ENCODE results near the gene PTPRT.

The PTPRT gene

DNA sequence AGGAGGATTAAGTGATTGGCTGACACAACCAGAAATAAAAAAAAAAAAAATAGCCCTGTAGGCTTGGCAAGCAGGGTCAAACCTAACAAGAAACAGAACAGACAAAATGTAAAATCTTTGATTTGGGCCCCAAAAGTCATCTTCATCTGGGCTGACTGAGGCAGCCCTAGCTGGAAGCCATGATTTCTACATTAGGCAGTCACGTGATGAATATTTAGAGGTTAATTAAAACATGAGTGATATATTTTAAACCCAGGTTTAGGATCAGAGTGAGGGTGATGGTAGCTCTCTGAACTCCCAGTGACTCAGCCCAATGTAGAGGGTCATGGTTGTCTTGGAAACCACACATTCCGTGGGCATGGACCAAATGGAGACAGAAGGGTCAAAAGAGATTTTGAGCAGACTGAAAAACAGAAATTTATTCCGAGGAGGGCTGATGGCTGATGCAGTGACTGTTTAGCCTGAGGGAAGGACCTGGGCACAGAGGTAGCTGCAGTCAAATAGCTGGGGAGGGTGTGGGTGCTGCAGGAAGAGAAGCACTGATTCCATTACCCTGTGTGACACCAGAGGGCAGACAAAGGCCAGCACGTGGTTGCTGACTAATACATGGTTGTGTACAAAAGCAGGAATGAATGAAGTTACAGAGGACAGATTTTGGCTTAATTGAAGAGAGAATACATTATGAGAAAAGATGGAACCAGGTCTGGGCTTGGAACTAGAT lies 998.4 kb downstream of the PTPRT start:
- Histone ChIP-seq H3K27ac (ENCODE audit: low read depth, low read length) (no peak overlapping the region), H3K36me3 (ENCODE audit: control insufficient read depth in 5 of 5, insufficient read depth in 5 of 5, low read length in 5 of 5) (no peaks in the 10 kb centered on the region), H3K4me1 (ENCODE audit: control insufficient read depth in 5 of 5, insufficient read depth in 5 of 5, low read length in 5 of 5) (no peaks in the 10 kb centered on the region), H3K9ac (ENCODE audit: low read length in 5 of 5) (no peak overlapping the region), H3K27me3 (ENCODE audit: control insufficient read depth in 5 of 5, insufficient read depth in 4 of 5, low read length in 5 of 5) (peaks cover 0 to 3% (median 0%) of the 10 kb centered on the region in 5 donors), H3K4me3 (ENCODE audit: low read depth in 1 of 5, low read length in 5 of 5) (no peak overlapping the region), H3K9me3 (ENCODE audit: control insufficient read depth in 5 of 5, low read length in 5 of 5) (peaks cover 0 to 2% (median 0%) of the 10 kb centered on the region in 5 donors)

DNA sequence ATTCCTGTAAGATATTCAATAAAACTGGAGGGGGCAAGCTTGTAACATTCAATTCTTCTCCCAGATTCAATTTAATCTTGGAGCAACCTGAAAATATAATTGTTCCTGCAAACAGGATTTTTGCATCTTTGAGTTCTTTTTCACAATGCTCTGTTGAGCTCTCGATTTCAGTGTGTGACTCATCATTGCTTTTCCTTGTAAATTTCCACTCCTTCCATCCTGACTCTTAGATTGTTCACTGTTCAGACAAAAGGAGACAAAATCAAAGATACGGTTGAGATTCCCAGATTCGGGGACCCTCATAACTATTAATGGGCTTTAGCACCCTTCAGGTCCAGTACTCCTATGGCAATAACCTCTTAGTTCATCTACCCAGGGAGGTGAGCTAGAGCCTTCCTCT lies 999.6 kb downstream of the PTPRT start:
- no peaks in the 10 kb centered on the region for H3K36me3 ChIP-seq (ENCODE audit: control insufficient read depth in 5 of 5, insufficient read depth in 5 of 5, low read length in 5 of 5)
- no peak overlapping the region for H3K9ac ChIP-seq (ENCODE audit: low read length in 5 of 5)
- no peak overlapping the region for H3K4me3 ChIP-seq (ENCODE audit: low read depth in 1 of 5, low read length in 5 of 5)
- peaks cover 0 to 5% (median 0%) of the 10 kb centered on the region in 5 donors for H3K9me3 ChIP-seq (ENCODE audit: control insufficient read depth in 5 of 5, low read length in 5 of 5)
- no peaks in the 10 kb centered on the region for H3K4me1 ChIP-seq (ENCODE audit: control insufficient read depth in 5 of 5, insufficient read depth in 5 of 5, low read length in 5 of 5)
- H3K27me3 ChIP-seq (ENCODE audit: control insufficient read depth in 5 of 5, insufficient read depth in 4 of 5, low read length in 5 of 5) = peaks cover 0 to 3% (median 0%) of the 10 kb centered on the region in 5 donors
- no peak overlapping the region for H3K27ac ChIP-seq (ENCODE audit: low read depth, low read length)

DNA sequence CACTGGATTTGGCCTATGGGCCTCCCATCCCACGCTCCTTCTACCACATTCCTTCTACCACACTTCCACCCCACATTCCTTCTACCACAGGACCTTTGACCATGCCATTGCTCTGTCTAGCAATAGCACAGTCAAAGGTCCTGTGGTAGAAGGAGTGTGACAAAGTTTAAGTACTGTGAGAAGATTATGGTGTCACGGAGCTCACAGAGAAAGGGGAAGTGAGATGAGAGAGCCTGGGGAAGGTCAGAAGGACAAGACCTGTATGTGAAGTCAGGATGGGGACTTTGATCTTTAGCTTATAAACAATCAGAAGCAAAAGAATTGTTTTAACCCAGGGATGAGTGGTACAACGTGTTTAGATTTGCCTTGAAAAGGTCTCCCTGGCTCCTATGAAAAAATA lies 1003.4 kb downstream of the PTPRT start:
- Histone ChIP-seq H3K27me3 (ENCODE audit: control insufficient read depth in 5 of 5, insufficient read depth in 4 of 5, low read length in 5 of 5) (peaks cover 0 to 5% (median 0%) of the 10 kb centered on the region in 5 donors), H3K9me3 (ENCODE audit: control insufficient read depth in 5 of 5, low read length in 5 of 5) (peaks cover 0 to 5% (median 0%) of the 10 kb centered on the region in 5 donors), H3K4me3 (ENCODE audit: low read depth in 1 of 5, low read length in 5 of 5) (no peak overlapping the region), H3K4me1 (ENCODE audit: control insufficient read depth in 5 of 5, insufficient read depth in 5 of 5, low read length in 5 of 5) (no peaks in the 10 kb centered on the region), H3K9ac (ENCODE audit: low read length in 5 of 5) (no peak overlapping the region), H3K27ac (ENCODE audit: low read depth, low read length) (no peak overlapping the region), H3K36me3 (ENCODE audit: control insufficient read depth in 5 of 5, insufficient read depth in 5 of 5, low read length in 5 of 5) (no peaks in the 10 kb centered on the region)

DNA sequence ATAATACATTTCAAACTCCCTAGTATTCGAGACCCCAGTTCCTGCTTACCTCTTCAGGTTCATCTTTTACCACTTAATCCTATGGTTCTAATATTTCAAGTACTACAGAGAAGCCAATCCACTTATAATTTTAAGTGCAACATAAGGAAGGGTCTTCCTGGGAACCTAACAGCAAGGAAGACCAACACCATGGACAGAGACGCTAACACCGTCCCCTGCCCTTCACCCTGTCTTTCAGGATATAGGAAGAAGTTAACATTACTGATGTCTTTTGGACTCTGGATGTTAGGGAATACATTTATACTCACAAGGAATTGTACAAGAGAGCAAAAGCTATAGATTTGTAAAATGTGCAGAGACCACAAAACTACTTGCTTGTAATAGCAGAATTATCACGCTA lies 1006.6 kb downstream of the PTPRT start:
- H3K9me3 ChIP-seq (ENCODE audit: control insufficient read depth in 5 of 5, low read length in 5 of 5) = peaks cover 0 to 5% (median 0%) of the 10 kb centered on the region in 5 donors
- no peak overlapping the region for H3K4me3 ChIP-seq (ENCODE audit: low read depth in 1 of 5, low read length in 5 of 5)
- H3K27me3 ChIP-seq (ENCODE audit: control insufficient read depth in 5 of 5, insufficient read depth in 4 of 5, low read length in 5 of 5) = peaks cover 0 to 8% (median 0%) of the 10 kb centered on the region in 5 donors
- H3K9ac ChIP-seq (ENCODE audit: low read length in 5 of 5) = no peak overlapping the region
- no peaks in the 10 kb centered on the region for H3K4me1 ChIP-seq (ENCODE audit: control insufficient read depth in 5 of 5, insufficient read depth in 5 of 5, low read length in 5 of 5)
- no peak overlapping the region for H3K27ac ChIP-seq (ENCODE audit: low read depth, low read length)
- no peaks in the 10 kb centered on the region for H3K36me3 ChIP-seq (ENCODE audit: control insufficient read depth in 5 of 5, insufficient read depth in 5 of 5, low read length in 5 of 5)

DNA sequence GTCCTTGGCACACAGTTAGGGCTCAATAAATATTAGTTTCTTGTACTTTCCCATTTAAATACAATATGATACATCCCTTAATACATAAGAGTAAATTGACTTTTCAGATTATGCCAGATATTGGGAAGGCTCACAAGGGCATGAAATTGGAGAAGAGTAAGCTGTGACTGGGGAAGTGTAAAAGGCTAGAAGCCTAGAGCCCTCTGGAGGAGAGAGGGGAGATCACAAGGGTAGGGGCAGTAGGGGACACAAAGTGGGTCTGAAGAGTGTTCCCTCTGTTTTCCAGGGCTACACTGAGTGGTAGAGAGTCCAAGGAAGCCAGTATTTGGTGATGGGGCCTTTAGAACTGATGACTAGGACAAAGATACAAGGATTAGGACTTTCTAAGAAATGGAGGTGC lies 1008.6 kb downstream of the PTPRT start:
- Histone ChIP-seq H3K36me3 (ENCODE audit: control insufficient read depth in 5 of 5, insufficient read depth in 5 of 5, low read length in 5 of 5) (no peaks in the 10 kb centered on the region), H3K9ac (ENCODE audit: low read length in 5 of 5) (no peak overlapping the region), H3K27ac (ENCODE audit: low read depth, low read length) (no peak overlapping the region), H3K9me3 (ENCODE audit: control insufficient read depth in 5 of 5, low read length in 5 of 5) (peaks cover 0 to under 1% (median 0%) of the 10 kb centered on the region in 5 donors), H3K4me1 (ENCODE audit: control insufficient read depth in 5 of 5, insufficient read depth in 5 of 5, low read length in 5 of 5) (no peaks in the 10 kb centered on the region), H3K4me3 (ENCODE audit: low read depth in 1 of 5, low read length in 5 of 5) (no peak overlapping the region), H3K27me3 (ENCODE audit: control insufficient read depth in 5 of 5, insufficient read depth in 4 of 5, low read length in 5 of 5) (peaks cover 0 to 10% (median 0%) of the 10 kb centered on the region in 5 donors)

DNA sequence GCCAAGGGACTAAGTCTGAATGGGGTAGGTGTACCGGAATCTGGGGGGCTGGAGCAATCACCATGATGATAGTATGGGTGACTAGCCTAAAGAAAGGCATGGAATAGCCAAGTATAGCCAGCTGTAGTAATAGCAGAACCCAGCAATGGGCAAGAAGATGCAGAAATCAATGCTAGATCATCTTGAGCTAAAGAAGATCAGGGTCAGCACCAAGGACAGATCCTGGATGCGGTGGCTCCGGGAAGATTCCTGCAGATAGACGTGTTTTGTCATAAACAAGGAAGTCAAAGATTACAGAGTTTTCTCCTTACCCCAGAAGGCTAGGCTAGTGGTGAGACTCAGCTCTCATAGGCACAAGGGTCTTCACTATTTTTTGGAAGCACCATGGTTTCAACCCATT lies 1009.9 kb downstream of the PTPRT start:
- Histone ChIP-seq H3K36me3 (ENCODE audit: control insufficient read depth in 5 of 5, insufficient read depth in 5 of 5, low read length in 5 of 5) (no peaks in the 10 kb centered on the region), H3K27me3 (ENCODE audit: control insufficient read depth in 5 of 5, insufficient read depth in 4 of 5, low read length in 5 of 5) (peaks cover 0 to 8% (median 0%) of the 10 kb centered on the region in 5 donors), H3K27ac (ENCODE audit: low read depth, low read length) (no peak overlapping the region), H3K4me3 (ENCODE audit: low read depth in 1 of 5, low read length in 5 of 5) (no peak overlapping the region), H3K9me3 (ENCODE audit: control insufficient read depth in 5 of 5, low read length in 5 of 5) (no peaks in the 10 kb centered on the region), H3K9ac (ENCODE audit: low read length in 5 of 5) (no peak overlapping the region), H3K4me1 (ENCODE audit: control insufficient read depth in 5 of 5, insufficient read depth in 5 of 5, low read length in 5 of 5) (no peaks in the 10 kb centered on the region)

DNA sequence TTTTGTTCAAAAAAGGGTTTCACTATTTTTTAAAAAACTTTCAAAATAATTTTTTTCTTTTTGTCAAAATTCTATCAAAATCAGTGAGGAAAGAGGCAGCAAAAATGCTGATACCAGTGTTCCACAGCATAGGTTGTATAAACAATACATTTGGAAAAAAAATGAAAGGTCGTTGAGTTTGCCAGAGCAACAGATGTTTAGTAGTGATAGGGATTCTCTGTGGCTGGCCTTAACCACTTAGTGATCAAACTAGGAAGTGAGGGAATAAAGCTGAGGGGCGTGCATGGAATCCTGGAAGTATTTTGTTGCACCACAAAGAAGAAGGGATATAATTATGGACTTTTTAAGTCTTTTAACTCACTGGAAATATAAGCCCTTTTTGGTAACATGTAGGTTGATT lies 1016.3 kb downstream of the PTPRT start:
- no peaks in the 10 kb centered on the region for H3K9me3 ChIP-seq (ENCODE audit: control insufficient read depth in 5 of 5, low read length in 5 of 5)
- H3K4me1 ChIP-seq (ENCODE audit: control insufficient read depth in 5 of 5, insufficient read depth in 5 of 5, low read length in 5 of 5) = no peaks in the 10 kb centered on the region
- H3K27me3 ChIP-seq (ENCODE audit: control insufficient read depth in 5 of 5, insufficient read depth in 4 of 5, low read length in 5 of 5) = peaks cover 0 to 2% (median 0%) of the 10 kb centered on the region in 5 donors
- no peaks in the 10 kb centered on the region for H3K36me3 ChIP-seq (ENCODE audit: control insufficient read depth in 5 of 5, insufficient read depth in 5 of 5, low read length in 5 of 5)
- H3K9ac ChIP-seq (ENCODE audit: low read length in 5 of 5) = no peak overlapping the region
- H3K27ac ChIP-seq (ENCODE audit: low read depth, low read length) = no peak overlapping the region
- no peak overlapping the region for H3K4me3 ChIP-seq (ENCODE audit: low read depth in 1 of 5, low read length in 5 of 5)

DNA sequence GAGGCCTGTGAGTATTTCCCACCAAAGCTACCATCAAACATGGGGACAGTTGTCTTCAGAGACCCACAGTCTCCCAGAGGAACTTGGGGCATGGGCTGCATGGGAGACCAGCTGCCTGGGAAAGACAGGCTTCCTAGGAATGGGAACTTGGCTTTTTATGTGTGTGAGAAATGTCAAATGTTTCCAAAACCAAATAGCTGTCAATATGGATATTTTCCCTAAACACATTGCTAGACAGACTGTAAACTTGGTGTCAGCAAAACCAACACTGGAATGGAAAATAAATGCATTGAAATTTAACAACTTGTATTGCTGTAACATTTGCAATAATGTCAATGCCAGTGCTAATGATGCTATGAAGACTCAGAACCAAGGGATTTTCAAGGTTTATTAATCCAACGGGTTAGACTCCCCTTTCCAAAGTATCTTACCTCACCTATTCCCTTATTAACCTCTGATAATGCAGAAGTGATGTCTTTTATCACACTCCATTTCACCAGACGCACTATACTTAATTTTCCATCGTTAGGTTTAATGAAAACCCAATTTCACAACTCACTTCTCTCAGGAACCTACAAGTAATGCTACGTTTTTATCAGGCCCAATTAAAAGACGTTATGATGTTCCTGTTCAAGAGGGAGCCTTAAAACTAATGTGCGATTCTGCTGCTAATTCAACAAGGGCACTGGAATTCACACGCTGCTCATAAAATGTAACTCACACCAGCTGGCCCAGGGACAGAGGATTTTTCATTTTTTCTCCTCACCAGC lies 1025.4 kb downstream of the PTPRT start:
- Histone ChIP-seq H3K4me1 (ENCODE audit: control insufficient read depth in 5 of 5, insufficient read depth in 5 of 5, low read length in 5 of 5) (no peaks in the 10 kb centered on the region), H3K36me3 (ENCODE audit: control insufficient read depth in 5 of 5, insufficient read depth in 5 of 5, low read length in 5 of 5) (no peaks in the 10 kb centered on the region), H3K9me3 (ENCODE audit: control insufficient read depth in 5 of 5, low read length in 5 of 5) (no peaks in the 10 kb centered on the region), H3K9ac (ENCODE audit: low read length in 5 of 5) (no peak overlapping the region), H3K27me3 (ENCODE audit: control insufficient read depth in 5 of 5, insufficient read depth in 4 of 5, low read length in 5 of 5) (no peaks in the 10 kb centered on the region), H3K27ac (ENCODE audit: low read depth, low read length) (no peak overlapping the region), H3K4me3 (ENCODE audit: low read depth in 1 of 5, low read length in 5 of 5) (no peak overlapping the region)

DNA sequence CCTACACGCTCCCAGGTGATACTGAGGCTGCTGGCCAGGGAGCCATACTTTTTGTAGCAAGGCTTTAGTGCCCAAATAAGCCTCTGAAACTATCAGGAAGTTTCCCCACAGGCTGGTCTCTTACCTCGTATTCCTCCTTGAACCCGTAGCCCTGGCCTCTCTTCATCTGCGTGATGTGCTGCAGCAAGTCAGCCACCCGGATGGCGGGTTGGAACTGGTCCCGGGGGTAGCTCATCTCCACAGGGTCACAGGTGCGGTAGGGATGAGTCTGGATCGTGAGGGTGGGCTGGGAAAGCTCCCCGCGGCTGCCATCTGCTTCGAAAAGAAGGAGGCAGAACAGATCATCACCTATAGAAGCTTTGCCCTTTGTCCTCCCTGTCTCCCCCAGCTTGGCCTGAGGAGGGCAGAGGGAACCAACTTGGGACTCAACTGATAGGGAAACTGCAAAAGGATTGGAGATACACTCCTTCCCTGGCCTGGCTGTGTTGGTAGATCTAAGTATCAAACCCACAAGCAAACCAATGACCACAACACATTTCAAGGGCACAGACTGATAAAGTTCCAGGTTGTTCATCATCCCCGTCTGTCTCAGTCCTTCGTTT lies 1028.4 kb downstream of the PTPRT start:
- H3K9ac ChIP-seq (ENCODE audit: low read length in 5 of 5) = no peak overlapping the region
- no peaks in the 10 kb centered on the region for H3K36me3 ChIP-seq (ENCODE audit: control insufficient read depth in 5 of 5, insufficient read depth in 5 of 5, low read length in 5 of 5)
- H3K4me3 ChIP-seq (ENCODE audit: low read depth in 1 of 5, low read length in 5 of 5) = no peak overlapping the region
- no peak overlapping the region for H3K27ac ChIP-seq (ENCODE audit: low read depth, low read length)
- no peaks in the 10 kb centered on the region for H3K9me3 ChIP-seq (ENCODE audit: control insufficient read depth in 5 of 5, low read length in 5 of 5)
- H3K27me3 ChIP-seq (ENCODE audit: control insufficient read depth in 5 of 5, insufficient read depth in 4 of 5, low read length in 5 of 5) = no peaks in the 10 kb centered on the region
- H3K4me1 ChIP-seq (ENCODE audit: control insufficient read depth in 5 of 5, insufficient read depth in 5 of 5, low read length in 5 of 5) = no peaks in the 10 kb centered on the region

DNA sequence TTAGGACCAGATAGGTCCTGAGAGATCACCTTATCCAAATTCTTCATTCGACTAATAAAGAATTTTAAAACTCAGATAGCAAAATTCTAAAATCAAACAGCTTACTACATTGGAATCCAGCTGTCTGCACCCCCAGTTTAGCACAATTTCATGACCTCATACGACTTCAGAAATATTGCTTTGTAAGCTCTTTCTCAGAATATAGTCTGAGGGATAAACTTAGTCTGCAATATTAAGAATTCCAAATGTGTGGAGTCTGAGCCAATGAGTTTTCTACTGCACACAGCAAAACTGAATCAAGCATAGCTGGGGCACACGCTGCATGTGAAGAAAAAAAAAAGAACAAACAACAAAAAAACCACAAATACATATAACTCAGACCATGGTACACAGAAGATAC lies 1029.9 kb downstream of the PTPRT start:
- Histone ChIP-seq H3K4me3 (ENCODE audit: low read depth in 1 of 5, low read length in 5 of 5) (no peak overlapping the region), H3K4me1 (ENCODE audit: control insufficient read depth in 5 of 5, insufficient read depth in 5 of 5, low read length in 5 of 5) (no peaks in the 10 kb centered on the region), H3K27ac (ENCODE audit: low read depth, low read length) (no peak overlapping the region), H3K27me3 (ENCODE audit: control insufficient read depth in 5 of 5, insufficient read depth in 4 of 5, low read length in 5 of 5) (no peaks in the 10 kb centered on the region), H3K9me3 (ENCODE audit: control insufficient read depth in 5 of 5, low read length in 5 of 5) (no peaks in the 10 kb centered on the region), H3K9ac (ENCODE audit: low read length in 5 of 5) (no peak overlapping the region), H3K36me3 (ENCODE audit: control insufficient read depth in 5 of 5, insufficient read depth in 5 of 5, low read length in 5 of 5) (no peaks in the 10 kb centered on the region)
